ENCODE data around the gene DDB1.
"Not testable (repeated sequence)": the region's sequence is repeated elsewhere in the genome, so short reads cannot be mapped to it uniquely, and the experiment has no call there.

DNA sequence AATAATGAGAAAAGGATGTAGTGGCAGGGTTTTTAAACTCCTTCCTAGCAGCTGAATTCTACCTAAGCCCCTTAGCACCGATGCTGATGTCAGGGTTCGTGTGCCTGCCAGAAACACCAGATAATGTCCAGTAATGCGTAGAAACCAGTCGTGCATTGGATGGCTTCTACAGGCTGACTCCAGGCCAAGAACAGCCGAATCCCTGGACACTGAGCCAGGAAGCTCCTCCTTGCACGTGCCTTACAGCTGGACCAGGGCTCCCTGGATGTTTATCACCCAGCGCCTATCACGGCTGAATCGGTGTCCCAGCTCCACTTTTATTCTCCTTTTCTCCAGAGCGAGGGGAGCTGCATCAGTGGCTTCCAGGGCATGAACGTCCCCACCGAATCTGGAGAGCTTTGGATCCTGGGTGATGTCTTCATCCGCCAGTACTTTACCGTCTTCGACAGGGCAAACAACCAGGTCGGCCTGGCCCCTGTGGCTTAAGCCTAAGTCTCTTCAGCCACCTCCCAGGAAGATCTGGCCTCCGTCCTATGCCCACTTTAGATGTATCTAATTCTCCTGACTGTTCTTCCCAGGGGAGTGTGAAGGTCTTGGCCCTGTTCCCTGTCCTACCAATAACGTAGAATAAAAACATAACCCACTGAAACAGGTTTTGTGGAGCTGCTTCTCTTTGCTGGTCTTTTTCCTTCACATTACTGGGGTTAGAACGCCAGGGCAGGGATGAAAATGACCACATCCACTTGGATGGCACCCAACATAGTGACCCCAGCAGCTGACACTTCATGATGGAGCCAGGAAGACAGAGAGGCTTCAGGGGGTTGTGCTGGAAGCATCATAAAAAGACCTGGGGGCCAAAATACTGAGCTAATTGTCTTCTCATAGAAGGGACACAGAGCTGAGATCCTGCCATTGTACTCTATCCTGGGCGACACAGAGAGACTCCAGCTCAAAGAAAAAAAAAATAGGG lies 81.8 kb downstream of the DDB1 start:
- TF ChIP-seq MZF1 (CRISPR knock-in tag; IDR thresholded peaks at IDR 0.05; ENCODE audit: borderline replicate concordance); ZNF512 (CRISPR knock-in tag; IDR thresholded peaks at IDR 0.05); FOXK2 (IDR thresholded peaks at IDR 0.05): not testable (repeated sequence)
- TF ChIP-seq, protein P1, sequence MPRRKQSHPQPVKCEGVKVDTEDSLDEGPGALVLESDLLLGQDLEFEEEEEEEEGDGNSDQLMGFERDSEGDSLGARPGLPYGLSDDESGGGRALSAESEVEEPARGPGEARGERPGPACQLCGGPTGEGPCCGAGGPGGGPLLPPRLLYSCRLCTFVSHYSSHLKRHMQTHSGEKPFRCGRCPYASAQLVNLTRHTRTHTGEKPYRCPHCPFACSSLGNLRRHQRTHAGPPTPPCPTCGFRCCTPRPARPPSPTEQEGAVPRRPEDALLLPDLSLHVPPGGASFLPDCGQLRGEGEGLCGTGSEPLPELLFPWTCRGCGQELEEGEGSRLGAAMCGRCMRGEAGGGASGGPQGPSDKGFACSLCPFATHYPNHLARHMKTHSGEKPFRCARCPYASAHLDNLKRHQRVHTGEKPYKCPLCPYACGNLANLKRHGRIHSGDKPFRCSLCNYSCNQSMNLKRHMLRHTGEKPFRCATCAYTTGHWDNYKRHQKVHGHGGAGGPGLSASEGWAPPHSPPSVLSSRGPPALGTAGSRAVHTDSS (CRISPR knock-in tag; conservative IDR thresholded peaks at IDR 0.05) = not testable (repeated sequence)
